ENCODE data around the gene THNSL1. TPM values are rescaled to one million over a fixed set of nuclear protein-coding genes. Genes with fewer than 3 reads are reported as not detected.
"Not testable (repeated sequence)": the region's sequence is repeated elsewhere in the genome, so short reads cannot be mapped to it uniquely, and the experiment has no call there.

The THNSL1 gene
- total RNA-seq, 1 donor from 2014 or later: 3.2 TPM

- H3K4me3 ChIP-seq (ENCODE audit: low read depth, low read length): no peak overlapping the region
- no peak for DNase-seq (ENCODE audit: low read depth)
- no peaks in the 10 kb centered on the region for H3K36me3 ChIP-seq (ENCODE audit: control insufficient read depth, insufficient read depth, low read length)
- no peaks in the 10 kb centered on the region for H3K27me3 ChIP-seq (ENCODE audit: control insufficient read depth, insufficient read depth, low read length)
- TF ChIP-seq CTCF (IDR thresholded peaks at IDR 0.05; ENCODE audit: insufficient read depth, low read length, poor library complexity, severe bottlenecking): no peak
Observed at GRCh38 chr10:24992512-24993133, 23.8 kb upstream of the THNSL1 start.

GRCh38 chr10:24993237-24993958 is 23.0 kb upstream of the THNSL1 start:
- DNase-seq (ENCODE audit: low read depth): peak; percentile 45
- Histone ChIP-seq H3K4me3 (ENCODE audit: low read depth, low read length) (no peak overlapping the region), H3K27me3 (ENCODE audit: control insufficient read depth, insufficient read depth, low read length) (no peaks in the 10 kb centered on the region), H3K36me3 (ENCODE audit: control insufficient read depth, insufficient read depth, low read length) (no peaks in the 10 kb centered on the region)
- TF ChIP-seq CTCF (IDR thresholded peaks at IDR 0.05; ENCODE audit: insufficient read depth, low read length, poor library complexity, severe bottlenecking): no peak

- no peaks in the 10 kb centered on the region for H3K27me3 ChIP-seq (ENCODE audit: control insufficient read depth, insufficient read depth, low read length)
- no peak overlapping the region for H3K4me3 ChIP-seq (ENCODE audit: low read depth, low read length)
- no peaks in the 10 kb centered on the region for H3K36me3 ChIP-seq (ENCODE audit: control insufficient read depth, insufficient read depth, low read length)
- TF ChIP-seq CTCF (IDR thresholded peaks at IDR 0.05; ENCODE audit: insufficient read depth, low read length, poor library complexity, severe bottlenecking): no peak
- no peak for DNase-seq (ENCODE audit: low read depth)
Observed at GRCh38 chr10:24995072-24995471, 21.3 kb upstream of the THNSL1 start.

GRCh38 chr10:24998044-24998443 is 18.4 kb upstream of the THNSL1 start:
- Histone ChIP-seq H3K36me3 (ENCODE audit: control insufficient read depth, insufficient read depth, low read length) (no peaks in the 10 kb centered on the region), H3K27me3 (ENCODE audit: control insufficient read depth, insufficient read depth, low read length) (no peaks in the 10 kb centered on the region), H3K4me3 (ENCODE audit: low read depth, low read length) (no peak overlapping the region)
- no peak for TF ChIP-seq CTCF (IDR thresholded peaks at IDR 0.05; ENCODE audit: insufficient read depth, low read length, poor library complexity, severe bottlenecking)
- no peak for DNase-seq (ENCODE audit: low read depth)

- H3K27me3 ChIP-seq (ENCODE audit: control insufficient read depth, insufficient read depth, low read length); H3K36me3 ChIP-seq (ENCODE audit: control insufficient read depth, insufficient read depth, low read length); H3K4me3 ChIP-seq (ENCODE audit: low read depth, low read length); DNase-seq (ENCODE audit: low read depth): not testable (repeated sequence)
Observed at GRCh38 chr10:25011591-25011990, 4.8 kb upstream of the THNSL1 start.

GRCh38 chr10:25014579-25014978 is 1.8 kb upstream of the THNSL1 start:
- Histone ChIP-seq H3K27me3 (ENCODE audit: control insufficient read depth, insufficient read depth, low read length) (no peaks in the 10 kb centered on the region), H3K36me3 (ENCODE audit: control insufficient read depth, insufficient read depth, low read length) (no peaks in the 10 kb centered on the region), H3K4me3 (ENCODE audit: low read depth, low read length) (no peak overlapping the region)
- DNase-seq (ENCODE audit: low read depth): no peak
- no peak for TF ChIP-seq CTCF (IDR thresholded peaks at IDR 0.05; ENCODE audit: insufficient read depth, low read length, poor library complexity, severe bottlenecking)
